ENCODE data around the gene ADCY9. TPM values are rescaled to one million over a fixed set of nuclear protein-coding genes. Genes with fewer than 3 reads are reported as not detected.

ADCY9 gene
- total and polyA plus RNA-seq, 2 experiments from 2014 or later: 2.2 to 18.3 TPM

DNA sequence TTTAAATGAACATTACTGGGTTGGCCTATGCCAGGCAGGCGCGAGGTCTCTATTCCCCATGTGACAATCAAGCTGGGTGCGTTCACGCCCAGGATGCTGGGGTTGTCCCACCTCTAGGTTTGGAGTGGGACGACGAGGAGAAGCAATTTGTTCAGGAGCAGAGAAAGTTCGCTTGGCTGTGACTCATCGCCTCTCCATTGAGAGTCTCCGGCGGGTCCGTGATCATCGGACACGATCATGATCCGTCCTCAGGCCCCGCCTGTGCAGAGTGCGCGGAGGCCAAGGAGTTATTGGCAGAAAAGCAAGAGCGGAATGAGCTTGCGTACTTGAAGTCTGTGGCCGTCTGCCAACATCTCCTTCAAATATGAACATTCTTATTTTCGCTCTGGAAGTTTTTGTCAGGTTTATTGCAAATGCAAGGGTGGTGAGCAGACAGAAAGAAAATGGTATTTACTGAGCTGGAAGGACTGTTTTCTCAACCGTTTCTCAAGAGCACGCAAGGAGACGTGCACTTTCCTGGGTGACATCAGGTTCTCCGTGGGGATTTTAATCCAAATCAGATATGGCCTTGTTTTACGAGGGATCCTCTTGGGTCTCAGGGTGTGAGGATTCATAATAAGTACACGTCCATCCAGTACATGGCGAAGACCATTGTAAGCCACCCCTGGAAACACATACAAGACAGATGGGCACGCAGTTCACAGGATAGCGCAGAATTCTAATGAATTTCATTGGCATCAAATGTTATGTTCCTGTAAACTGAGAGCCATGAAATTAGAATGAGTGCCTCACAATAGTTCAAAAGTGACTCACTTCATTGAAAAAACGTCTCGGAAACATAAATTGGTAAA is 165.7 kb downstream of the ADCY9 start:
- Mint-ChIP-seq H3K27me3 (ENCODE audit: insufficient read depth, low read depth, poor library complexity) (no peaks in the 10 kb centered on the region), H3K27ac (no peak overlapping the region), H3K36me3 (ENCODE audit: low read depth) (no peaks in the 10 kb centered on the region), H3K9me3 (no peaks in the 10 kb centered on the region), H3K4me1 (no peaks in the 10 kb centered on the region), H3K4me3 (no peak overlapping the region)
- no peaks in the 10 kb centered on the region for H3K4me1 ChIP-seq (ENCODE audit: insufficient read depth)
- no peaks in the 10 kb centered on the region for H3K79me2 ChIP-seq (replicated peaks; ENCODE audit: insufficient read depth)
- no peaks in the 10 kb centered on the region for H3K9me2 ChIP-seq (ENCODE audit: insufficient read depth)
- DNase-seq (ENCODE audit: low spot score) (no peak), ATAC-seq (no peak)
- no peak overlapping the region for H3K27ac ChIP-seq (ENCODE audit: low read depth)
- H3K4me3 ChIP-seq: no peak overlapping the region
- no peaks in the 10 kb centered on the region for H4K20me1 ChIP-seq (replicated peaks; ENCODE audit: insufficient read depth)
- no peak overlapping the region for H2AFZ ChIP-seq
- no peaks in the 10 kb centered on the region for H3K27me3 ChIP-seq (ENCODE audit: insufficient read depth)
- H3K36me3 ChIP-seq (ENCODE audit: insufficient read depth): no peaks in the 10 kb centered on the region
- H3K4me2 ChIP-seq: no peak overlapping the region
- TF ChIP-seq POLR2AphosphoS5 (IDR thresholded peaks at IDR 0.05; ENCODE audit: low read depth) (no peak), JUNB (IDR thresholded peaks at IDR 0.05; ENCODE audit: unreplicated experiment) (no peak), ZNF114 (CRISPR knock-in tag; IDR thresholded peaks at IDR 0.05) (no peak), NANOG (IDR thresholded peaks at IDR 0.05; ENCODE audit: borderline replicate concordance) (no peak), ZNF331 (CRISPR knock-in tag; IDR thresholded peaks at IDR 0.05; ENCODE audit: low read depth) (no peak), CREB1 (CRISPR knock-in tag; IDR thresholded peaks at IDR 0.05; ENCODE audit: low read depth) (no peak)
- TF ChIP-seq, protein P1, sequence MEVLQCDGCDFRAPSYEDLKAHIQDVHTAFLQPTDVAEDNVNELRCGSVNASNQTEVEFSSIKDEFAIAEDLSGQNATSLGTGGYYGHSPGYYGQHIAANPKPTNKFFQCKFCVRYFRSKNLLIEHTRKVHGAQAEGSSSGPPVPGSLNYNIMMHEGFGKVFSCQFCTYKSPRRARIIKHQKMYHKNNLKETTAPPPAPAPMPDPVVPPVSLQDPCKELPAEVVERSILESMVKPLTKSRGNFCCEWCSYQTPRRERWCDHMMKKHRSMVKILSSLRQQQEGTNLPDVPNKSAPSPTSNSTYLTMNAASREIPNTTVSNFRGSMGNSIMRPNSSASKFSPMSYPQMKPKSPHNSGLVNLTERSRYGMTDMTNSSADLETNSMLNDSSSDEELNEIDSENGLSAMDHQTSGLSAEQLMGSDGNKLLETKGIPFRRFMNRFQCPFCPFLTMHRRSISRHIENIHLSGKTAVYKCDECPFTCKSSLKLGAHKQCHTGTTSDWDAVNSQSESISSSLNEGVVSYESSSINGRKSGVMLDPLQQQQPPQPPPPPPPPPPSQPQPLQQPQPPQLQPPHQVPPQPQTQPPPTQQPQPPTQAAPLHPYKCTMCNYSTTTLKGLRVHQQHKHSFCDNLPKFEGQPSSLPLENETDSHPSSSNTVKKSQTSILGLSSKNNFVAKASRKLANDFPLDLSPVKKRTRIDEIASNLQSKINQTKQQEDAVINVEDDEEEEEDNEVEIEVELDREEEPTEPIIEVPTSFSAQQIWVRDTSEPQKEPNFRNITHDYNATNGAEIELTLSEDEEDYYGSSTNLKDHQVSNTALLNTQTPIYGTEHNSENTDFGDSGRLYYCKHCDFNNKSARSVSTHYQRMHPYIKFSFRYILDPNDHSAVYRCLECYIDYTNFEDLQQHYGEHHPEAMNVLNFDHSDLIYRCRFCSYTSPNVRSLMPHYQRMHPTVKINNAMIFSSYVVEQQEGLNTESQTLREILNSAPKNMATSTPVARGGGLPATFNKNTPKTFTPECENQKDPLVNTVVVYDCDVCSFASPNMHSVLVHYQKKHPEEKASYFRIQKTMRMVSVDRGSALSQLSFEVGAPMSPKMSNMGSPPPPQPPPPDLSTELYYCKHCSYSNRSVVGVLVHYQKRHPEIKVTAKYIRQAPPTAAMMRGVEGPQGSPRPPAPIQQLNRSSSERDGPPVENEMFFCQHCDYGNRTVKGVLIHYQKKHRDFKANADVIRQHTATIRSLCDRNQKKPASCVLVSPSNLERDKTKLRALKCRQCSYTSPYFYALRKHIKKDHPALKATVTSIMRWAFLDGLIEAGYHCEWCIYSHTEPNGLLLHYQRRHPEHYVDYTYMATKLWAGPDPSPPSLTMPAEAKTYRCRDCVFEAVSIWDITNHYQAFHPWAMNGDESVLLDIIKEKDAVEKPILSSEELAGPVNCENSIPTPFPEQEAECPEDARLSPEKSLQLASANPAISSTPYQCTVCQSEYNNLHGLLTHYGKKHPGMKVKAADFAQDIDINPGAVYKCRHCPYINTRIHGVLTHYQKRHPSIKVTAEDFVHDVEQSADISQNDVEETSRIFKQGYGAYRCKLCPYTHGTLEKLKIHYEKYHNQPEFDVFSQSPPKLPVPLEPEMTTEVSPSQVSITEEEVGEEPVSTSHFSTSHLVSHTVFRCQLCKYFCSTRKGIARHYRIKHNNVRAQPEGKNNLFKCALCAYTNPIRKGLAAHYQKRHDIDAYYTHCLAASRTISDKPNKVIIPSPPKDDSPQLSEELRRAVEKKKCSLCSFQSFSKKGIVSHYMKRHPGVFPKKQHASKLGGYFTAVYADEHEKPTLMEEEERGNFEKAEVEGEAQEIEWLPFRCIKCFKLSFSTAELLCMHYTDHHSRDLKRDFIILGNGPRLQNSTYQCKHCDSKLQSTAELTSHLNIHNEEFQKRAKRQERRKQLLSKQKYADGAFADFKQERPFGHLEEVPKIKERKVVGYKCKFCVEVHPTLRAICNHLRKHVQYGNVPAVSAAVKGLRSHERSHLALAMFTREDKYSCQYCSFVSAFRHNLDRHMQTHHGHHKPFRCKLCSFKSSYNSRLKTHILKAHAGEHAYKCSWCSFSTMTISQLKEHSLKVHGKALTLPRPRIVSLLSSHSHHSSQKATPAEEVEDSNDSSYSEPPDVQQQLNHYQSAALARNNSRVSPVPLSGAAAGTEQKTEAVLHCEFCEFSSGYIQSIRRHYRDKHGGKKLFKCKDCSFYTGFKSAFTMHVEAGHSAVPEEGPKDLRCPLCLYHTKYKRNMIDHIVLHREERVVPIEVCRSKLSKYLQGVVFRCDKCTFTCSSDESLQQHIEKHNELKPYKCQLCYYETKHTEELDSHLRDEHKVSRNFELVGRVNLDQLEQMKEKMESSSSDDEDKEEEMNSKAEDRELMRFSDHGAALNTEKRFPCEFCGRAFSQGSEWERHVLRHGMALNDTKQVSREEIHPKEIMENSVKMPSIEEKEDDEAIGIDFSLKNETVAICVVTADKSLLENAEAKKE (CRISPR knock-in tag; IDR thresholded peaks at IDR 0.05): no peak
- TF ChIP-seq, protein P2, sequence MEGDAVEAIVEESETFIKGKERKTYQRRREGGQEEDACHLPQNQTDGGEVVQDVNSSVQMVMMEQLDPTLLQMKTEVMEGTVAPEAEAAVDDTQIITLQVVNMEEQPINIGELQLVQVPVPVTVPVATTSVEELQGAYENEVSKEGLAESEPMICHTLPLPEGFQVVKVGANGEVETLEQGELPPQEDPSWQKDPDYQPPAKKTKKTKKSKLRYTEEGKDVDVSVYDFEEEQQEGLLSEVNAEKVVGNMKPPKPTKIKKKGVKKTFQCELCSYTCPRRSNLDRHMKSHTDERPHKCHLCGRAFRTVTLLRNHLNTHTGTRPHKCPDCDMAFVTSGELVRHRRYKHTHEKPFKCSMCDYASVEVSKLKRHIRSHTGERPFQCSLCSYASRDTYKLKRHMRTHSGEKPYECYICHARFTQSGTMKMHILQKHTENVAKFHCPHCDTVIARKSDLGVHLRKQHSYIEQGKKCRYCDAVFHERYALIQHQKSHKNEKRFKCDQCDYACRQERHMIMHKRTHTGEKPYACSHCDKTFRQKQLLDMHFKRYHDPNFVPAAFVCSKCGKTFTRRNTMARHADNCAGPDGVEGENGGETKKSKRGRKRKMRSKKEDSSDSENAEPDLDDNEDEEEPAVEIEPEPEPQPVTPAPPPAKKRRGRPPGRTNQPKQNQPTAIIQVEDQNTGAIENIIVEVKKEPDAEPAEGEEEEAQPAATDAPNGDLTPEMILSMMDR (conservative IDR thresholded peaks at IDR 0.05; ENCODE audit: low read depth in 2 of 2): no peak
- TF ChIP-seq, protein P3, sequence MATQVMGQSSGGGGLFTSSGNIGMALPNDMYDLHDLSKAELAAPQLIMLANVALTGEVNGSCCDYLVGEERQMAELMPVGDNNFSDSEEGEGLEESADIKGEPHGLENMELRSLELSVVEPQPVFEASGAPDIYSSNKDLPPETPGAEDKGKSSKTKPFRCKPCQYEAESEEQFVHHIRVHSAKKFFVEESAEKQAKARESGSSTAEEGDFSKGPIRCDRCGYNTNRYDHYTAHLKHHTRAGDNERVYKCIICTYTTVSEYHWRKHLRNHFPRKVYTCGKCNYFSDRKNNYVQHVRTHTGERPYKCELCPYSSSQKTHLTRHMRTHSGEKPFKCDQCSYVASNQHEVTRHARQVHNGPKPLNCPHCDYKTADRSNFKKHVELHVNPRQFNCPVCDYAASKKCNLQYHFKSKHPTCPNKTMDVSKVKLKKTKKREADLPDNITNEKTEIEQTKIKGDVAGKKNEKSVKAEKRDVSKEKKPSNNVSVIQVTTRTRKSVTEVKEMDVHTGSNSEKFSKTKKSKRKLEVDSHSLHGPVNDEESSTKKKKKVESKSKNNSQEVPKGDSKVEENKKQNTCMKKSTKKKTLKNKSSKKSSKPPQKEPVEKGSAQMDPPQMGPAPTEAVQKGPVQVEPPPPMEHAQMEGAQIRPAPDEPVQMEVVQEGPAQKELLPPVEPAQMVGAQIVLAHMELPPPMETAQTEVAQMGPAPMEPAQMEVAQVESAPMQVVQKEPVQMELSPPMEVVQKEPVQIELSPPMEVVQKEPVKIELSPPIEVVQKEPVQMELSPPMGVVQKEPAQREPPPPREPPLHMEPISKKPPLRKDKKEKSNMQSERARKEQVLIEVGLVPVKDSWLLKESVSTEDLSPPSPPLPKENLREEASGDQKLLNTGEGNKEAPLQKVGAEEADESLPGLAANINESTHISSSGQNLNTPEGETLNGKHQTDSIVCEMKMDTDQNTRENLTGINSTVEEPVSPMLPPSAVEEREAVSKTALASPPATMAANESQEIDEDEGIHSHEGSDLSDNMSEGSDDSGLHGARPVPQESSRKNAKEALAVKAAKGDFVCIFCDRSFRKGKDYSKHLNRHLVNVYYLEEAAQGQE (IDR thresholded peaks at IDR 0.05; ENCODE audit: unreplicated experiment): no peak
- 0 out of 2 replicates have a peak, but pooled peaks cover 4% of the 10 kb centered on the region for H3F3A ChIP-seq (replicated peaks; ENCODE audit: low read depth)

Data from GM23338 (cell line).